GM06990 (cell line): ENCODE data around the gene PLD2.

ENCODE experiments used
- DNase-seq: peaks from one replicate; pipeline ENCODE4 v3.0.0-alpha.2; 2011; ENCODE audit not compliant: insufficient read length; ENCODE audit errors: extremely low read depth
- H3K27me3 ChIP-seq: replicated peaks from 2 replicates; pipeline ENCODE4 v1.6.0; 2011; ENCODE audit warnings: low read length; ENCODE audit not compliant: control insufficient read depth, insufficient read depth
- H3K36me3 ChIP-seq: 2 replicates; pipeline ENCODE4 v1.5.1; 2011; ENCODE audit warnings: low read length; ENCODE audit not compliant: control insufficient read depth, insufficient read depth
- H3K4me3 ChIP-seq: replicated peaks from 2 replicates; pipeline ENCODE4 v1.5.1; 2011; ENCODE audit warnings: low read depth, mild to moderate bottlenecking, control low read depth, low read length
- CTCF ChIP-seq: IDR thresholded peaks from 2 replicates; pipeline ENCODE4 v1.5.1; 2011; ENCODE audit warnings: low read length, control low read depth, mild to moderate bottlenecking, inconsistent platforms; ENCODE audit not compliant: insufficient read depth, poor library complexity, severe bottlenecking

Gene PLD2

GRCh38 chr17:4780325-4780955 is 26.5 kb upstream of the PLD2 start:
- no peak overlapping the region for H3K4me3 ChIP-seq
- DNase-seq: no peak
- no peaks in the 10 kb centered on the region for H3K36me3 ChIP-seq
- TF ChIP-seq CTCF: no peak
- H3K27me3 ChIP-seq: no peaks in the 10 kb centered on the region; the same call in 1 of the 2 replicates

- no peak for TF ChIP-seq CTCF
Observed at GRCh38 chr17:4782652-4783051, 24.3 kb upstream of the PLD2 start.

GRCh38 chr17:4785311-4786105 is 21.4 kb upstream of the PLD2 start:
- no peak overlapping the region for H3K4me3 ChIP-seq
- DNase-seq: no peak
- no peaks in the 10 kb centered on the region for H3K36me3 ChIP-seq
- TF ChIP-seq CTCF: no peak
- no peaks in the 10 kb centered on the region; the same call in none of the 2 replicates for H3K27me3 ChIP-seq

More at GRCh38 chr17:4782652-4783051, 24.3 kb upstream of the PLD2 start:
- no peak for DNase-seq
- Histone ChIP-seq H3K4me3 (no peak overlapping the region), H3K27me3 (no peaks in the 10 kb centered on the region; the same call in none of the 2 replicates), H3K36me3 (no peaks in the 10 kb centered on the region)

- Histone ChIP-seq H3K4me3 (no peak within 1 kb of the TSS), H3K36me3 (no peaks in the 10 kb centered on the region), H3K27me3 (no peaks in the 10 kb centered on the region; the same call in none of the 2 replicates)
- DNase-seq: no peak
- no peak for TF ChIP-seq CTCF
Observed at GRCh38 chr17:4786106-4786511, 20.8 kb upstream of the PLD2 start, which contains the start of gene VMO1. Gene VMO1 (minus strand): TSS chr17:4786364. CDS start chr17:4786352, 12 bp downstream.

GRCh38 chr17:4786516-4786915 is 20.4 kb upstream of the PLD2 start:
- no peak for TF ChIP-seq CTCF
- H3K36me3 ChIP-seq: no peaks in the 10 kb centered on the region
- H3K4me3 ChIP-seq: no peak overlapping the region
- no peaks in the 10 kb centered on the region; the same call in none of the 2 replicates for H3K27me3 ChIP-seq
- no peak for DNase-seq
